BJ (cell line): ENCODE data around the gene CCDC136. TPM values are rescaled to one million over a fixed set of nuclear protein-coding genes. Genes with fewer than 3 reads are reported as not detected.

Experiments
- CTCF ChIA-PET: fragments of 350-600 bp; formaldehyde crosslinking; extraction: SDS; loops from one replicate; lab custom pipeline; 2021; ENCODE audit warnings: antibody characterized with exemption, inconsistent platforms; lab: Yijun Ruan, JAX
- POLR2A ChIA-PET: fragments of 300-600 bp; sonication (Branson Sonifier 250); formaldehyde crosslinking; extraction: SDS; loops from one replicate; lab custom pipeline; 2021; ENCODE audit warnings: antibody characterized with exemption; lab: Charles Lee
- DNase-seq: peaks from one replicate; pipeline ENCODE4 v3.0.0-alpha.2; 2011; ENCODE audit warnings: low read depth
- H3K27me3 ChIP-seq: 2 replicates; pipeline ENCODE4 v1.6.0; 2011; ENCODE audit warnings: low read length; ENCODE audit not compliant: control insufficient read depth, insufficient read depth
- H3K36me3 ChIP-seq: 2 replicates; pipeline ENCODE4 v1.5.1; 2011; ENCODE audit warnings: low read length; ENCODE audit not compliant: control insufficient read depth, insufficient read depth
- H3K4me3 ChIP-seq: 2 replicates; pipeline ENCODE4 v1.5.1; 2011; ENCODE audit warnings: low read depth, mild to moderate bottlenecking, control low read depth, low read length
- polyA minus RNA-seq: library from RNA; depleted of rRNA, polyadenylated mRNA; stranded (reverse); fragments of >200 nt; gene quantifications from 2 replicates; pipeline ENCODE4 v1.2.3, GENCODE V29; 2011; rRNA and poly(A)+ RNA removed
- polyA plus RNA-seq: library from polyadenylated mRNA; depleted of rRNA; stranded (reverse); fragments of >200 nt; gene quantifications from 2 replicates; pipeline ENCODE4 v1.2.3, GENCODE V29; 2011; rRNA removed
- TF ChIP-seq, protein P1 (sequence below): IDR thresholded peaks from 2 replicates; pipeline ENCODE4 v1.5.1; 2011; ENCODE audit warnings: low read depth, mild to moderate bottlenecking, control low read depth, inconsistent platforms, low read length, moderate library complexity; ENCODE audit not compliant: insufficient read depth

Gene CCDC136
- 13.1 and 13.2 TPM in 2 replicates for polyA plus RNA-seq
- 6.9 and 12.5 TPM in 2 replicates for polyA minus RNA-seq

DNA sequence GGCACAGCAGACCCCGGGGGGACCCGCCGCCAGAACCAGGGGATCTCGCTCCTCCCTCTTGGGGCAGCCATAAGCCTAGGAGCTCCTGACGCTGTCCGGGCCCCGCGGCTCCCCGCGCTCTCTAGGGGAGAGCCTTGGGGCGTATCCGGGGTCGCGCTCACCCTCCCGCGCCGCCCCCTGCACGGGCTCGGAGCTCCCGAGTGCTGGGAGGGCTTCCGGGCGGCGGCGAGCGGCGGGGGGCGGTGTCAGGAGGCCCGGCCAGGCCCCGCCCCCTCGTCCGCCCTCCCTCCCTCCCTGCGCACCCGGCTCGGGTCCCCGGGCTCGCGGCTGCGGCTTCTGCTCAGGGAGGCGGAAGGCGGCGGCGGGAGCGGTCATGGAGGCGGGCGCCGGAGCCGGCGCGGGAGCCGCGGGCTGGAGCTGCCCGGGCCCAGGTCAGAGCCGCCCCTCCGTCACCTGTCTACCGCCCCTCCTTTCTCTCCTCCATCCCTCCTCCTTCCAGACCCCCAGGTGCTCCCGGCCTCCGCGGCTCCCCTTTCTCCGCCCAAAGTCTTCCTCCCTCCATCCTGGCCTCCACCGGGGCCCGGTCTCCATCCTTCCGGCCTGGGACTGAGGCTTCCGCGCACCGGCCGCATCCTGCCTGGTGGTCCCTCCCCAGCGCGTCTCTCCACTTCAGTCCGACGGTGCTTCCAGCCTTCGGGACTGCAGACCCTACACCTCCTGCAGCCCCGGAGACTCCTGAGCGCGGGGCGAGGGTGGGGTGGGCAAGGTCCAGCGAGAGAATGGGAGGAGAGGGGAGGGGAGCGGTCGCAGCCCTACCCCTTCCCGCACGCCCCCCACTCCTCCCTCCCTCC is at the start of gene CCDC136:
CCDC136 (plus strand) TSS at position 848 of the 851 bp plus-strand sequence. CDS start 444 bp downstream, outside the sequence.
- no peaks in the 10 kb centered on the region; the same call in 1 of the 2 replicates for H3K36me3 ChIP-seq
- TF ChIP-seq, protein P1, sequence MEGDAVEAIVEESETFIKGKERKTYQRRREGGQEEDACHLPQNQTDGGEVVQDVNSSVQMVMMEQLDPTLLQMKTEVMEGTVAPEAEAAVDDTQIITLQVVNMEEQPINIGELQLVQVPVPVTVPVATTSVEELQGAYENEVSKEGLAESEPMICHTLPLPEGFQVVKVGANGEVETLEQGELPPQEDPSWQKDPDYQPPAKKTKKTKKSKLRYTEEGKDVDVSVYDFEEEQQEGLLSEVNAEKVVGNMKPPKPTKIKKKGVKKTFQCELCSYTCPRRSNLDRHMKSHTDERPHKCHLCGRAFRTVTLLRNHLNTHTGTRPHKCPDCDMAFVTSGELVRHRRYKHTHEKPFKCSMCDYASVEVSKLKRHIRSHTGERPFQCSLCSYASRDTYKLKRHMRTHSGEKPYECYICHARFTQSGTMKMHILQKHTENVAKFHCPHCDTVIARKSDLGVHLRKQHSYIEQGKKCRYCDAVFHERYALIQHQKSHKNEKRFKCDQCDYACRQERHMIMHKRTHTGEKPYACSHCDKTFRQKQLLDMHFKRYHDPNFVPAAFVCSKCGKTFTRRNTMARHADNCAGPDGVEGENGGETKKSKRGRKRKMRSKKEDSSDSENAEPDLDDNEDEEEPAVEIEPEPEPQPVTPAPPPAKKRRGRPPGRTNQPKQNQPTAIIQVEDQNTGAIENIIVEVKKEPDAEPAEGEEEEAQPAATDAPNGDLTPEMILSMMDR = 0 out of 2 replicates have a peak, but pooled peaks have one; percentile 3
- CTCF ChIA-PET = interaction anchor here (0.8 kb wide), 1 partner anchor 35 kb away, joined by 3 read pairs; no protein-coding TSS in a partner anchor
- no peak for DNase-seq
- peak within 1 kb of the TSS; percentile 87 for H3K4me3 ChIP-seq
- H3K27me3 ChIP-seq = peaks cover 2% of the 10 kb centered on the region; the same call in 1 of the 2 replicates
- POLR2A ChIA-PET = no interaction called here

DNA sequence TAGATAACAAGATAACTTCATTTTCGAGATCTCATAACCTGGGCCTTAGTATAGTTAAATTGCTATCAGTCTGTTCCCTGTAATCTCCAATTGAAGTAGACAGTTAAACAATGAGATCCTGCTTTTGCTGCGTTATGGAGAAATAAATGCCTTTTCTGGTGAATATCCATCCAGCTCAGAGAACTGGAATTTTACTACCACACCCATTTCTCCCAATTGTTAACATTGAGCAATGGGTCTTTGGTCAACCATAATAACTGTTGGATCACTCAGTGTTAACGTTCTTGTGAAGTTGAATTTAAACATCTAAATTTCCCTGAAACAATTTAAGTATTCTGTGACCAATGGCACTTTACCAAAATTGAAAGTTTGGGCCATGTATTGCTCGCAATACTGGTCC is 49.6 kb upstream of the CCDC136 start:
- CTCF ChIA-PET = interaction anchor here (0.6 to 2.6 kb wide), 5 partner anchors 9 to 141 kb away, joined by 3 to 9 read pairs (median 5); no protein-coding TSS in a partner anchor
- H3K27me3 ChIP-seq = no peaks in the 10 kb centered on the region
- no peak overlapping the region for H3K4me3 ChIP-seq
- TF ChIP-seq, protein P1 = no peak
- peak; percentile 51 for DNase-seq
- POLR2A ChIA-PET = interaction anchor here (1.0 to 3.3 kb wide), 2 partner anchors 14 kb away, joined by 3 to 19 read pairs; no protein-coding TSS in a partner anchor
- H3K36me3 ChIP-seq = peaks cover 2% of the 10 kb centered on the region

DNA sequence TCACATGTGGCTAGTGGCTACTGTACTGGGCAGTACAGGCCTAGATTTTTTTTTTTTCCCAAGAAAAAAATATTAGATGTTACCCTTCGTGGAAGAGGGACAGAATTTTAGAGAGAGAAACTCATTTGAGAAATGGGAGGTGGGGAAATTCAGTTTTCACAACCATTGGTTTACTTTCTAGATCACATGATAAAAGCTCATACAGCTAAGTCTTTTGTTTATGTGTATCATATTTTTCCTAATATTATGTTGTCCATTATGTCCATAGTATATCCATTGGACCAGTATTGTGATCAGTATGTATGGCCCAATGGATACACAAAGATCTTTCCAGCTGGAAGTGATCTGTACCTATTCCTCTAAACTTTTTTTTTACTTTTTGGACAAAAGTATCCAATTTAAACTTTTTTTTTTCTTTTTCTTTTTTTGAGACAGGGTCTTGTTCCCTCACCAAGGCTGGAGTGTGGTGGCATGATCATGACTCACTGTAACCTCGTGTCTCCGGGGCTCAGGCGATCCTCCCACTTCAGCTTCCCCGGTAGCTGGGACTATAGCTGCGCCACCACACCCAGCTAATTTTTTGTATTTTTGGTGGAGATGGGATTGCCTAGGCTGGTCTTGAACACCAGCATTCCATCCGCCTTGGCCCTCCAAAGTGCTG is 48.5 kb upstream of the CCDC136 start:
- Histone ChIP-seq H3K36me3 (peaks cover 2% of the 10 kb centered on the region), H3K27me3 (no peaks in the 10 kb centered on the region), H3K4me3 (no peak overlapping the region)
- TF ChIP-seq, protein P1 = no peak
- POLR2A ChIA-PET = no interaction called here
- DNase-seq = no peak
- CTCF ChIA-PET = interaction anchor here (0.7 to 1.4 kb wide), 2 partner anchors 12 to 140 kb away, joined by 5 read pairs; no protein-coding TSS in a partner anchor

DNA sequence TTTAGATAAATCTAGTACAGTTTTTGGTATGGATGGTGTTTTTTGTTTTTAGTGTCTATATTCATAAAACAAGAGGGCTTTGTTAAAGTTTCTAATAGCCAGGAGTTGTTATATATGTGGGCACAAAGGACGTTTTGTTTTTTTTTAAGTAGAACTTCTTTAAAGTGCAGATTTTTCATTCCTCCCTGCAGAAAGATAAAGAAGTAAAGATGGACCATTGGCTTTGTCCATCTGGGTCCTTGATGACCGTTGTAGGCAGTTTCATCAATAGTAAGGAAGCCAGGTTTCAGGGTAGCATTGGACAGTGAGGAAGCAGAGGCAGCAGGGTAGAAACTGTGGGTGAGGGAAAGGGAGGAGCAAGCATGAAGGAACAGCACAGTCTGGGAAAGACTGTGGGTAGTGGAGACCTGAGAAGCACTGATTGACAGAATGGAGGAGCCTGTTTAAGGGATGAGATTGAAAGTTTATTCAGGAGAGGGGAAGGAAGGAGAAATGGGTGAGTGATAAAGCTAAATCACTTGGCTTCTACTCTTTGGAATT is 47.3 kb upstream of the CCDC136 start:
- no peak for DNase-seq
- Histone ChIP-seq H3K4me3 (no peak overlapping the region), H3K27me3 (no peaks in the 10 kb centered on the region), H3K36me3 (peaks cover 5% of the 10 kb centered on the region)
- CTCF ChIA-PET = interaction anchor here (0.6 kb wide), 1 partner anchor 348 kb away, joined by 3 read pairs; no protein-coding TSS in a partner anchor
- POLR2A ChIA-PET = interaction anchor here (0.7 kb wide), 1 partner anchor 11 kb away, joined by 4 read pairs; no protein-coding TSS in a partner anchor
- TF ChIP-seq, protein P1 = no peak
